Measurements from ENCODE around the gene SLC39A9.

SLC39A9 gene, protein sequence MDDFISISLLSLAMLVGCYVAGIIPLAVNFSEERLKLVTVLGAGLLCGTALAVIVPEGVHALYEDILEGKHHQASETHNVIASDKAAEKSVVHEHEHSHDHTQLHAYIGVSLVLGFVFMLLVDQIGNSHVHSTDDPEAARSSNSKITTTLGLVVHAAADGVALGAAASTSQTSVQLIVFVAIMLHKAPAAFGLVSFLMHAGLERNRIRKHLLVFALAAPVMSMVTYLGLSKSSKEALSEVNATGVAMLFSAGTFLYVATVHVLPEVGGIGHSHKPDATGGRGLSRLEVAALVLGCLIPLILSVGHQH

DNA sequence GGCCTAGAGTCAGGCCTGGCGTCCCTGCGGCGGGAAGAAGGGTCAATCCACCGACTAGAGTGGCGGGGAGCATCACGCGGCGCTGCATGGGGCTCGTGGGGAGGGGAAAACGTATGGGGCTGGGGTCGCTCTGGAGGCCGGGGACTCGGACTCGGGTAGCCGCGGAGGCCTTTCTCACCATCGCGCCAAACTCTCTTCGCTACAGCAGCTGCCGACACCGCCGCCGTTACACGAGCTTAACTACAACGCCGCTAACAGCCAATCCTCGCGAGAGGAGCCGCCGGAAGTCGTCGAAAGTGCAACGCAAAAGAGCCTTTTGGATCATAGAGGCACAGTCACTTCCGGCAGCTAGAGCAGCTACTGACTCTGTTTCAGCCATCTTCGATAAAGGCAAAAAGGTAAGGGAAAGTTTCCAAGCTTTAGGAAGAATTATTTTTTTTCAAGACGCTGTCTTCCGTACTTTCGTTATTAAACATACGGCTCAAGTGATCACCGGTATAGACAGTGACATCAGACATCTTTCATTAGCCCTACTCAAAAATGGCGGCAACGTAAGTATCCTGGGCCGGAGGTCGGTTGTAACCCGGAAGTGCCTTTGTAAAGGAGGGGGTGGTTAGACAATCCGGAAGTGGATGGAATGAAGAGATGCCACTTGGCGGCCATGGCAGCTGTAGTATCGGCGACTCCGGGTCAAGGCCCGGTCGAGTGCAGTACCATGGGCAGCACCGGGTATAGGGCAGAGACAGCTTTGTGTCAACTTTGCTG is at the start of gene SLC39A9, which contains the start of gene ERH:
SLC39A9 (plus strand) TSS at position 640 of the 765 bp plus-strand sequence. CDS start 678 bp downstream, outside the sequence.
ERH (minus strand) TSS at position 247 of the 765 bp plus-strand sequence; CDS start at position 181, 66 bp downstream.
- peak; percentile 99 for DNase-seq

DNA sequence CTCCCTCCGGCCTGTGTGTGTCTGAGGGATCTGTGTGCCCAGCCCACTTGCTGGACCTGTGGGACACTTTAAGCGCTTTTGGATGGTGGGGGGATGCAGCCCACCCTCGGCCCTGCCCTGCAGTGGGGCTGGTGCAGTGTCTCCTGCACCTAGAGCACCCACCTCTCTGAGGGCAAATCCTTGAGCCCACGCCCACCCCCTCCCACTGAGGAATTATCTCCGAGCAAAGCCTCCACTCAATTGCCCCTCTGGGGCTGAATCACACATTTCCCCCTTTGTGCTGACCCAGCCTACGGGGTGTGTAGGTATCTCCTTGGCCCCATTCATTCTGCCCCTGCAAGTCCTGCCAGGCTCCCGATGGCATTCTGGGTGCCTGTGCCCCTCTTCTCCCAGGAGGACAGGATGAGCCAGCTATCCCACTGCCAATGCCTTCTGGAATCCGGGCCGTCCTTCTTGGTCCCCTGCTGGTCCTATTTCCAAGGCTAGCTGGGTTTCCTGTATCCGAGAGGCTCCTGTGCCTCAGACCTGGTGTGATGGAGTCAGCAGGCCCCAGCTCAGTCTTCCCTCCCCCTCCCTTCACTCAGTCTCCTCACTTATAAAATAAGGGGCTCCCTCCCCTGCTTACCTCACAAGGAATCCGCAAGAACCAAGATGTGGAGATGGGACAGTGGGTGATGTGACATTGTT is 49.3 kb upstream of the SLC39A9 start:
- no peak for DNase-seq

DNA sequence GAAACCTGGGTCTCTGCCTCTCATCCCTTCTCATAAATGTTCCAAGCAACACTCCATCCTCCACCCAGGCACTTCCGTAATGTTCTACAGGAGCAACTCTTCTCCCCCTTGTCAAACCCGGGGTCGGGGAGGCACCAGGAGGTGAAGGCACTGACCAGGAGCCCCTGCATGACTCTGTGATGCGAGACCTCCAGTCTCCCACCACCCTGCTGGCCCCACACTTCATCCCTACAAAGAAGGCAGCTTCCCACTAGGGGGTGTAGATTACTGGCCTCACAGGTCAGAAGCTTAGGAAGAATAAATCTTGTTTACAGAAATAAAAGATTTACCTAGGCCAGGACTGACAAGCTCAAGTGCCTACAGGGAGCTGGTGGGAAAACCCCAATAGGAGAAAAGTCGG is 47.6 kb upstream of the SLC39A9 start:
- no peak for DNase-seq

DNA sequence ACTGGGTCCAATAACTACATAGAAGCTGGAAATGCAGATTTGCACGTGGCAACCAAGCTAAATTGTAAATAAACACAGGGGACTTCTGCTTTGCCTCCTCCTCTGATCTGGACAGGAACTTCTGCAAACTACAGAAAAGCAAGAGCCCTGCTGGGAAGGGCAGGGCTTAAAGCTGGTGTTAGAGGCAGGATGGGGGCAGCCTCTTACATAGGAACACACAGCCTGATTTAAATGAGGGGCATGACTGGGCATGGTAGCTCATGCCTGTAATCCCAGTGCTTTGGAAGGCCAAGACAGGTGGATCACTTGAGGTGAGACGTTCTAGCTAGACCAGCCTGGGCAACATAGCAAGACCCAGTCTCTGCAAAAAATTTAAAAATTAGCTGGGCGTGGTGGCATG is 47.1 kb upstream of the SLC39A9 start:
- no peak for DNase-seq

DNA sequence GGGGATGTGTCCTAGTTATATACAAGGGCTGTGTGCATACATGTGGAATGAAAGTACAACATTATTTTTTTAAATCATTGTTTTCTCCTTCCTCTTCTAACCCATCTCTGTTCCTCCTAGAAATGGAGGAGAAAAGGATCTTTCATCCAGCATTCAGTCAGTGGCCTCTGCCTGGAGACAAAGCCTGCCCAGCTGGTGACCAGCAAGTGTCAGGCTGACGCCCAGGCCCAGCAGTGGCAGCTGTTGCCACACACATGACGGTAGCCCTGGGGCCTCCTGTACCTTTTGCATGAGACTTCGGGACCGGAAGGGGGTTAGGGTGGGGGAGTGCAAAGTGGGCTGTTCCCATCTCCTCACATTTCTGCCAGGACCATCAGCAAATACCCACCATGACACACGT is 46.6 kb upstream of the SLC39A9 start:
- DNase-seq: no peak

DNA sequence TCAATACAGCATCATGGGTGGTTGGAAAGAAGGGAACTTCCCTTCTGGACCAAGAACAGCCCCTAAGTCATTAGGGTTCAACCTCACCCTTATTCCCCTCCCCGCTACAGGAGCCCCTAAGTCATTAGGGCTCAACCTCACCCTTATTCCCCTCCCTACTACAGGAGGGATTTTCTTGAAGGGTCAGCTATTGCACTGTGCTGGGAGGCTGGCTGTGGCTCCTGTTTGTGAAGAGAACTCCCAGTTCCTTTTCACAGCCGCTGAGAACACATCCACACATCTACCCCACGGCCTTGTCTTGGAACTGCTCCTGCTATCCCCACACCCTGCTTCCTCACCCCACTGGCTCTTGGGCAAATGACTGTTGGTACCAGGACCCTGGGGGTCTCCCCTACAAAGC is 45.3 kb upstream of the SLC39A9 start:
- DNase-seq: no peak

DNA sequence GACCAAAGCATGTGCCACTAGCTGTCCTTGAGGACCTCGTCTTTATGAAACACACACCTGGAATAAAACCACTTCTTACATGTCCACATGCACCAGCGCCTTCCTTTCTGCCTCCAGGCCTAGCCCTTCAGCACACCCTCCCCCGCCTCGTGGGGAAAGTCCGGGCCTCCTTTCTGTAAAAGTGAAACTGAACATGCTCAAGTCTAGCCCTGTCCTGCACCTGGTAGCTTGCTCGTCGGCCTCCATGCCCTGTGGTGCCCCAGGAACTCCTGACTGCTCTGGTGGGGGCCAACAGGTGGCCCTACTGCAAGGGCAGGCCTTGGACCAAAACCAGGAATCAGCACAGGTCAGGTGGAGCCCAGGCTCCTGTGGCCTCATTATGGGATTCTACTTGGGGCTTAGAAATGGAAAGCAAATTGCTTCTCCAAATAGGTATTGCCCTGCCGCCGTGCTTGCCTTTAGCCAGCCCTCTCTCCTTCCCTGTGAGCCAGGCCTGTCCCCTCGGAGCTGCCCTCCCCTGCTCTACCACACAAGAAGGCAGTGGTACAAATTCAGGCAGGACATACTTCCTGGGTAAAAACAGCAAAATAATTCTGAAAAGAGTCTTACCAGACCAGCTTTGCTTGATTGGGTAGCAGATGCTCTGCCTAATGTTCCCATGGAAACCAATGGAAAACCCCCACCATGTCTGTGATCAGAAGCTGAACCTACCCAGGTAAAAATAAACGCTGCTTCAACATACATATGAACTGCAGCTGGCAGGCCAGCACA is 43.9 kb upstream of the SLC39A9 start:
- DNase-seq: no peak

DNA sequence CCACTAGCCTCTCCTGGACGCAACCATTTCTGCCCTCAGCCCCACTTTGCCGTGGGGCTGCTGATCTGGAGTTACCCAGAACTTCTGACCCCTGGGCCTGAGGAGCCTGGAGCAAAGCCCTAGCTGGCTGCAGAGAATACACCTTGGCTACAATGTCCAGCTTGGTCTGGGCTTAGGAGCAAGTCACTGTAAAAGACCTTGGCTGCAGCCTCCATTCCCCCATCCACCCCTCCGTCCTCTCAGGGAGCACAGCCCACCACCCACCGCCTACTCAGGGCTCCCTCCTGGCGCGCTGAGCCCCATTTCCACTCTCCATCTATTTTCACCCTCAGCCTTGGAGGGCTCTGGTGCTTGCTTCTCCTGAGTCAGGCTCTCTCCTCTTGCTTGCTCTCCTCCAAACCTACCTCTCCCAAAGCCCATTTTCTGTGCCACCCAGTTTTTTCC is 43.3 kb upstream of the SLC39A9 start:
- no peak for DNase-seq

DNA sequence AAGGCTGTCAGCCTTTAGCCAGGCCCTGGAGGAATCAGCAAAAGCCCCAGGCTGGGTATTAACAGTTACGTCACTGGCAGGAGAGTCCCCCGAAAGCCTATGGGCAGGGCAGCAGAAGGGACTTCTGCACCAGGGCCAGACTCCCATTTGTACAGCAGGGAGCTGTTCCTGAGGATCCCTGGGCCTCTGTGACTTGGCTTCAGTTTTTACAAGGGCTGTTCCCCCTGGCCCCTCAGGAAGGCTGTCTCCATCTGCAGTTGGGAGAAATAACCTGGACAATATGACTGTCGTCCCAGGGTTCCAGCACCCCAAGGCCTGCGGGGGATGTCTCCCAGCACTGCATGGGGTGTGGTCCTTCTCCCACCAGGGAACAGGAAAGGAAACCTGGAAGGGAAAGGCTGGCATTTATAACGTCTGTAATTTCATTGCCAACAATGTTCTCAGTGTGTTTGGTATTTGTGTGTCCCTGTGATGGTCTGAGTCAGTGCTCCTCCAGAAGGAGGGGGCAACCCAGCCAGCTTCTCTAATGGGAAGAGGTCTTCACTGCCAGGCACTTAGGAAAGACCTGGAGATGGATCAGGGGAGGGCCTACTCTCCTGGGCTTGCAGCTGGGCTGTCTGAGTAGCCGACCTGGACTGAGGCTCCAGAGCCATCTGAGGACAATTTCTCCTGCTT is 42.7 kb upstream of the SLC39A9 start:
- DNase-seq: no peak

DNA sequence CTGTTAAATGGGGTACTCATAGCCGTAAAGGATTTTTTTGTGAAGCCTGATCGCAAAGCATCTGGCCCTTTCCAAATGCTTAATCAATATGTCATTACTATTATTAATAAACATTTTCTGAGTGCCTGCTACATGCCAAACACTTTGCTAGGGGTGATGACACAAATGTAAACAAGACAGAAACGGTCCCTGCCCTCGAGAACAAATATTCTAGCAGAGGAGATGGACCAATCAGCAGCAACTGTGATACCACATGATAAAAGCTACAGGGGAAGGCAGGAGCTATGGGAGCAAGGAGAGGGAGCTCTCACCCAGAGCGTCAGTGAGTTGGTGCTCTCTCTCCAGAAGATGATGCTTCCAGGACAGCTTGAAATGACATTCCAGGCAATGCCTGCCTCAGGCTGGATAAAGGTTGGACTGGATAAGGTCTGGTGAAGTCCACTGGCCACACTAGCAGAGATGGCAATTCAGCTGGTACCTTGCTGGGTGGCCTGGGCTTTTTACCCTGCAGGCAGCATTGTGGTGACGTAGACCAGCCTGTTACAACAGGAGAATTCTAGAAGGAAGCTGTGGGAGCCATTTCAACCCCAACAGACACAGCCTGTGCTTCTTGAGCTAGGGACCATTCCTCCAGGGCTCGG is 41.5 kb upstream of the SLC39A9 start:
- DNase-seq: no peak

DNA sequence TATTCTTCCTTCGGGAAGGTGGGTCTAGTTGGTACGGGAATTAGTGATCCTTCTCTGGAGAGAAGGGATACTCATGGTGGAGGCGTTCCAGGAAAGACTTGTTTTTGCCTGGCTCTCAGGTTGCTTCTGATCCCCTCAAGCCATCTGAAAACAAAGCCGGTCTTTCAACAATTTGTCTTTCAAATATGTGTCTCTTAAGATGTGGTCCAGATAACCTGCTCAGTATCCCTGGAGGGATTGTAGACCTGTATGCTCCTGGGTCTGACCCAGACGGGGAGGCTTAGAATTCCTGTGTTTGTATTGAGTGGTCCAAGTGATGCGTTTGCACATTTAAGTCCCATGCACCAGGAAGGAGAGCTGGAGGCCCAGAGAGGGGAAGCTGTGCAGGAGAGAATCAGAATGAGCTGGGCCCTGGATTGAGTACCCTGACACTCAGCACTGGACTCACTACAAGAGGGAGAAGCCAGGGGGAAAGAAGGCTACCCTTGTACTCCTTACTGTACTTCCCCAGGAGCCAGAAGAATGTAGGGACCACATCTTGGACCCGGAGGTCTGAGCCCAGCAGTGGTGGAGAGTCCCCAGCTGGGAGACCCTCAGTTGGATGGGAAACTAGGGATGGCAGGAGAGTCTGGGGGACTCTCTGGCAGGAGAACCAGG is 40.8 kb upstream of the SLC39A9 start:
- DNase-seq: no peak

DNA sequence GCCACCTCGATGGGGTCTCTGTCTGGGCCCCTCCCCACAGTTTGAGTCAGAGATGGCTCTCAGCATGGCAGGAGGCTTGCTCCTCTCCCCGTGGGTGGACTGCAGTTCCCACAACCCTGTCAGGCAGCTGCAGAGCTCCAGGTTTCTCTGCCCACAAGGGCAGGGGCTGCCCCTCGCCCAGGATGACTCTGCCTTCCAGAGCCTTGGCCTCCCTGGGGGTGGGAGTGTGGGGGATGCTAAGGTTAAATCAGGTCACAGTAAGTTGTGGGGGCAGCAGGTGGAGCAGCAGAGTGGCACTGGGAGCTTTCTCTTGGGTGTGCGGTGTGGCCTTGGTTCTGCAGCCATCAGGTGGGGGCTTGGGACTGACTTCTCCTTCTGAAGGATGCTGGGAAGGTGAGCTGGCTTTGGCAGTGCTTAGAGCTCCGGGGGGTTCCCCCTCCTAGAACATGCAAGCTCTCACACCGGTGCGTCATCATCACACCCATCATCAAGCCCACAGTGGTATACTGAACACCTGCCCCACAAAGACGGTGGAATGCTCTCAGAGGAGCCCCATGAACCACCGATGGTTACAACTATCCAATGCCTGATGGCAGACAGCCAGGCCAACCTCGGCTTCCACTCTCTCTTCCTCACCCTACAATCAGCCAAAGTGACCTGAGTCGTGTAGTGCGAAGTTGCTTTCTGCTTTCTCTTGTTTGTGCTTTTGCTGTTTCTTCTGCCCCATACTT is 40.1 kb upstream of the SLC39A9 start:
- no peak for DNase-seq

DNA sequence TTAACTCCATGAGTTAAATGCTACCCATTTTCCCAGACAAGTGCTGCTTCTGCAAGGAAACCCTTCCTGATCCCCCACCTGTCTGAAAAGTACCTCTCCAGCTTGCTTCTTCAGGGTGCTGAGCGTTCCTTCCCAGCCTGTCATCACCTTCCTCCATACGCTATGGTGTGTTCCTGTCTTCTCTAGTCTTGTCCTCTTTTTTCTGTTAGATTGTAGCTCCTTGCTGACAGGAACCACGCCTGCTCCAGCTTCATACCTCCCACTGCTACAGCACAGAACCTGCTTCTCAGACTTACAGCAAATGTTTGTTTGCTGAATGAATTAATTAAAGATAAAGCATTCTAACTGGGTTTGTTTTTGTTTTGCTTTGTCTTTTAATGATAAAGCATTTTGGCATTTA is 39.5 kb upstream of the SLC39A9 start:
- no peak for DNase-seq

DNA sequence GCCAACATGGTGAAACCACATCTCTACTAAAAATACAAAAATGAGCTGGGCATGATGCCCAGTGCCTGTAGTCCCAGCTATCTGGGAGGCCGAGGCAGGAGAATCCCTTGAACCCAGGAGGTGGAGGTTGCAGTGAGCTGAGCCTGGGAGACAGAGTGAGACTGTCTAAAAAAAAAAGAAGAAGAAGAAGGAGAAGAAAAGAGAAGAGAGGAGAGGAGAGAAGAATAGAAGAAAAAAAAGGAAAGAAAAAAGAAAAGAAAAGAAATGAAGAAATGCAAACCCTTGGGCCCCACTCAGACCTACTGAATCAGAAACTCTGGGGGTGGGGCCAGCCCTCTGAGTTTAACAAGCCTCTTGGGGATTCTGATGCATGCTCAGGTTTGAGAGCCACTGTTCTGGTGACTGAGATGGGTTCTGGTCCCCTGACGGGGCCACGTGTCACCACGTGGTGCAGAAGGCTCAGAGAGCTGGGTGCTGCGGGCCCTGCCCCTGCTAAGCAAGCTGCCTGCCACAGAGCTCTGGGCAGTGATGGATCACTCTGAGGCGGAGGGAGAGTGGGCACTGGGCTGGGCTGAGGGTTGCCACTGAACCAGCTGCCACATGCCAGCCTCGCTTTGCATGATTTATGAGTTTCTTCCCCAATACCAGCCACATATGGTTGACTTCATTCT is 37.9 kb upstream of the SLC39A9 start:
- no peak for DNase-seq

DNA sequence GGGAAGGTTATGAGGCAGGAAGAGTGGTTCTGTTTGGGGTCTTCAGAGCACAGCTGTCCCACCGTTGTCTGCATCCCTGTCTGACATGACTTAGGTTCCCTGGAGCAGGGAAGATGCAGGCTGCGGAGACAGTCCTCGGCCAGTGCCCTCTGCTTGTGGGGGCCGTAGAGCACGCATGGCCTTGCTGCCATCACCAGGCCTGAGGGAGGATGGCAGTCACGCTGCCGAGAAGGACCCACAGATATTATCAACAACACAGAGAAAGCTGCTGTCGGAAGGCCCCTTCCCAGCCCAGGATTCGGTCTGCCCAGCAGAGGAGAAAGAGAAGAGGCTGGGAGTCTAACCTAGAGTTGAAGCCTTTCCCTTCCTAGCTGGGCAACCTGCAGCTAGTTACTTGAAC is 35.4 kb upstream of the SLC39A9 start:
- no peak for DNase-seq

DNA sequence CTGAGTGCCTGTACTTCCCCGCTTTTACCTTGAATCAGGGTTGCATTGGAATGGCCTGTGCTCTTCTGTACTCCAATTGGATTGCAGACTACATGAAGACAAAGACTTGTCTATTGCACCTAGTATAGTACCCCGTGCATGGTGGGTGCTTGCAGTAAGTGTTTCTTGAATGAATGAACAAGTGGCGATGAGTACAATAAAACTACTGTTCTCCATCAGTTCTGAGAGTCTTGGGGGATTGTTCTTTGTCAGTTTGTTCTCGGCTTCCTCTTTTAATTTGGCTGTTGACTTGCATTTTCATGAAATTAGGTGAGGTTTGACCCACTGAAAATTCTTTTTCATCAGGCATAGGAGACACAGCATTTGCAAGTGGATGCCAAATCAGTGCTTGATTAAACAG is 34.5 kb upstream of the SLC39A9 start:
- no peak for DNase-seq

DNA sequence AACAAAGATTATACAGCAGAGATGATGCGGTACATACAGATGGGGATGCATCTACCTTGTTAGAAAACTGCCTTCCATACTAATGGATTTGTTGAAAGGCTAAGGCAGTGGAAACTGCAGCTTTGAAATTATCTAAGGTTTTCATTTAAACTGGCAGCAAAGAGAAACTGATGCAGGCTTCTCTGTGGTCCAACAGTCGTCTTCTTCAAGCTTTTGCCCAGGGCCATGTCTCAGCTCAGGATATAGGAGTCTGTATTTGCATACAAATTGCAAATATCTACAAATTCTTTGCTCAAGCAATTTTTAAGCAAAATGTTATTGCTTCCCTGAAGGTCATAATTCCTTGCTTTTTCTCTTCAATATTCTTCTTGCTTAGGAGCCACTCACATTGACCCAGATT is 34.1 kb upstream of the SLC39A9 start:
- no peak for DNase-seq

DNA sequence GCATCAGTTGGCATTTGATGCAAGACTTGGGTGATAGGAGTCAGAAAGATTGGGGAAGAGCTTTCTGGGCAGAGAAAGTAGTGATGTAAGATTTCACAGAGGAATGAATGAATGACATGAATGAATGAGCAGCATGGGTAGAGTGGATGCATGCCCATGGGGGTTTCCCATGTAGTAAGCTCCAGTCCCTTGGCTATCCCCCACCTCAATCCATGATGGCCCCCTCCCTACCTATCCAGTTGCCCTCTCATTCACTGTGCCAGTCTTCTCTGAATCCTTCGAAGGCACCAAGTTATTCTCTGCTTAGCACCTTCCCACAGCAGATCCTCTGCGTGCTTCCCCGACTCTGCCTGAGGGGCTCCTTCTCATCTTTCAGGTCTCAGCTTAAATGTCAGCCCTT is 32.4 kb upstream of the SLC39A9 start:
- no peak for DNase-seq

DNA sequence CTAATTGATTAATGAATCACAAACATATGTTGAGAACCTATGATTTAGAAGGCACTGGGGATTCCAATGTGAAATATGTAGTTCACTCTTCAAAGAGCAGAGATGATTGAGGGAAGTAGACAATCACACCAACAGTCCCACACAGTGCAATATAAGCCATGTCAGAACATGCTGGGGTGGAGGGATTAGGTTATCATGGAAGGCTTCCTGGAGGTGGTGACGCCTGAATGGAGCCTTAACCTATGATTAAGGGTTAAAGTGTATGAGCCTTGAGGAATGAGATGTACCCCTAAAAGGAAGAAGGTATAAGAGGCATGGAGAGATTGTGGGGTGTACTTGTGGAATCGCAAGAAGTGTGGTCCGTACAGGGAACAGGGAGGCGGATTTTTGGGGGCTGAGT is 31.7 kb upstream of the SLC39A9 start:
- no peak for DNase-seq

DNA sequence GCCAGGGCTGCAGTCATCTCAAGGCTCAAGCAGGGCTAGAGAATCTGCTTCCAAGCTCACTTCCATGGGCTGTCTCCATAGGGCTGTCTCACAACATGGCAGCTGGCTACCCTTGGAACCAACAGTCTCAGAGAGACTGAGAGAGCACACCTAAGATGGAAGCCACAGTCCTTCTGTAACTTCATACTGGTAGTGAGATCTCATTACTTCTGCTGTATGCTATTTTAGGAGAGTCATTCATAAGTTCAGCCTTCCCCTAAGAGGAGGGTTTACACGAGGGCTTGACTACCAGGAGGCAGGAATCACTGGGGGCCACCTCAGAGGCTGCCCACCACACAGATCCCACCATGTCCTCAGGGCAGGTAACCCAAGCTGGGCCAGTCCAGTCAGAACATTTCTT is 30.1 kb upstream of the SLC39A9 start:
- no peak for DNase-seq

Measured in hematopoietic multipotent progenitor cell treated with erythropoietin and hydrocortisone succinate and interleukin-3 and kit ligand, for 6 days (in vitro differentiated cells).